ENCODE results near the gene BCAS1.

GRCh38 chr20:53990768-53991450 is 79.5 kb downstream of the BCAS1 start:
- TF ChIP-seq CTCF (IDR thresholded peaks at IDR 0.05 in 8 of 11, conservative IDR thresholded peaks at IDR 0.05 in 3 of 11) (no peak), POLR2AphosphoS5 (IDR thresholded peaks at IDR 0.05) (no peak), POLR2A (IDR thresholded peaks at IDR 0.05) (no peak)
